ENCODE data around the gene DCLK1. TPM values are rescaled to one million over a fixed set of nuclear protein-coding genes. Genes with fewer than 3 reads are reported as not detected.

DCLK1 gene
- total and polyA plus RNA-seq, 2 donors (not counting 1 experiment from before 2014, with no cell fraction given) = 0.56 to 6.3 TPM

DNA sequence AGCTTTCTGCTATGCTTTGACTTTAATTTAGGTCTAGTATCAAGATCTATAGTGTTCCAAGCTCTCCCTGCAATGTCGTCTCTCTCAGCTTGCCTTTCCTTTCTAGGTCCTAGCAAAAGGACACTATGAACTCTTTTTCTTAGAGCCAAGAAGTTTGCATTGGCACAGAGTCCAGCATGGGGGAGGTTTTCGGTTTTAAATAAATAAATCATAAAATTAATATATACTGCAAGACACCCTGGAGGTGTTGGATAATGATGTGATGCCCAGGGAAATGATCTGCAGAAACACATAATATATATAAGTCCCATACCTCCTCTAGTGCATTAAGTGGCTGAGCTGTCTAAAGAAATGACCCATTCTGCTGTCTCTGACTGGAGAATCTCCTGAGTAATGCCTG lies 338.3 kb downstream of the DCLK1 start:
- Histone ChIP-seq H3K9me3 (ENCODE audit: control insufficient read depth, insufficient read depth, low read depth, low read length) (no peaks in the 10 kb centered on the region), H3K27me3 (ENCODE audit: control insufficient read depth, insufficient read depth, low read length) (no peaks in the 10 kb centered on the region), H3K9ac (ENCODE audit: insufficient read depth, low read length) (no peak overlapping the region), H4K20me1 (ENCODE audit: control insufficient read depth, extremely low read depth, insufficient read depth, low read length) (no peaks in the 10 kb centered on the region), H3K27ac (ENCODE audit: insufficient read depth, low read length) (no peak overlapping the region), H3K79me2 (ENCODE audit: control insufficient read depth, insufficient read depth, low read length) (no peaks in the 10 kb centered on the region), H3K4me2 (ENCODE audit: extremely low read depth, insufficient read depth, low read length) (no peak overlapping the region), H2AFZ (ENCODE audit: low read length) (no peak overlapping the region), H3K4me1 (ENCODE audit: control insufficient read depth, extremely low read depth, insufficient read depth, low read length) (peaks cover 4% of the 10 kb centered on the region), H3K4me3 (replicated peaks in 1 of 4; ENCODE audit: control extremely low read depth in 1 of 4, insufficient read depth in 1 of 4, low read depth in 3 of 4, low read length in 4 of 4) (no peak overlapping the region), H3K36me3 (ENCODE audit: control insufficient read depth, insufficient read depth, low read length) (no peaks in the 10 kb centered on the region)
- TF ChIP-seq, protein P1, sequence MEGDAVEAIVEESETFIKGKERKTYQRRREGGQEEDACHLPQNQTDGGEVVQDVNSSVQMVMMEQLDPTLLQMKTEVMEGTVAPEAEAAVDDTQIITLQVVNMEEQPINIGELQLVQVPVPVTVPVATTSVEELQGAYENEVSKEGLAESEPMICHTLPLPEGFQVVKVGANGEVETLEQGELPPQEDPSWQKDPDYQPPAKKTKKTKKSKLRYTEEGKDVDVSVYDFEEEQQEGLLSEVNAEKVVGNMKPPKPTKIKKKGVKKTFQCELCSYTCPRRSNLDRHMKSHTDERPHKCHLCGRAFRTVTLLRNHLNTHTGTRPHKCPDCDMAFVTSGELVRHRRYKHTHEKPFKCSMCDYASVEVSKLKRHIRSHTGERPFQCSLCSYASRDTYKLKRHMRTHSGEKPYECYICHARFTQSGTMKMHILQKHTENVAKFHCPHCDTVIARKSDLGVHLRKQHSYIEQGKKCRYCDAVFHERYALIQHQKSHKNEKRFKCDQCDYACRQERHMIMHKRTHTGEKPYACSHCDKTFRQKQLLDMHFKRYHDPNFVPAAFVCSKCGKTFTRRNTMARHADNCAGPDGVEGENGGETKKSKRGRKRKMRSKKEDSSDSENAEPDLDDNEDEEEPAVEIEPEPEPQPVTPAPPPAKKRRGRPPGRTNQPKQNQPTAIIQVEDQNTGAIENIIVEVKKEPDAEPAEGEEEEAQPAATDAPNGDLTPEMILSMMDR (conservative IDR thresholded peaks at IDR 0.05 in 1 of 2, IDR thresholded peaks at IDR 0.05 in 1 of 2; ENCODE audit: low read depth in 1 of 2, low read length in 2 of 2) = no peak
- TF ChIP-seq EZH2 (IDR thresholded peaks at IDR 0.05; ENCODE audit: low read length, missing control alignments) = no peak
- no peak for DNase-seq (ENCODE audit: low read depth in 2 of 2)

DNA sequence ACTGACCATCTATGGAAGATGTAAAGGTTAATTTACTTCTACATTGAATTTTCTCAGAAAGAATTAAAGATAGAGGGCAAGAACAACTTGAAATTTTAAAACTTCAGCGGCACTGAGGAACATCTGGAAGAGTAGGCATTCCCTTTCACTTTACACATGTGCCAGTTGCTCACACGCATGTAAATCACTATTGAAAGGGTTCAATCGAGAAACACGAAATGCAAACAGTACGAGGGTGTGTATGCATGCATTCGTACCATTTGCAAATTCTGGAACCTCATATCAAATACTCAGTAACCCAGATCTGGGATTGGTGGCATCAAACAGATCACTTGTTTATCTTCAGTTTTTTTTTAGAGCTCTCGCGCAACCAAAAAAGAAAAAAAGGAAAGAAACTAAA lies 339.2 kb downstream of the DCLK1 start:
- Histone ChIP-seq H3K27me3 (ENCODE audit: control insufficient read depth, insufficient read depth, low read length) (no peaks in the 10 kb centered on the region), H3K27ac (ENCODE audit: insufficient read depth, low read length) (no peak overlapping the region), H4K20me1 (ENCODE audit: control insufficient read depth, extremely low read depth, insufficient read depth, low read length) (no peaks in the 10 kb centered on the region), H3K9me3 (ENCODE audit: control insufficient read depth, insufficient read depth, low read depth, low read length) (no peaks in the 10 kb centered on the region), H3K36me3 (ENCODE audit: control insufficient read depth, insufficient read depth, low read length) (no peaks in the 10 kb centered on the region), H3K79me2 (ENCODE audit: control insufficient read depth, insufficient read depth, low read length) (no peaks in the 10 kb centered on the region), H3K4me3 (replicated peaks in 1 of 4; ENCODE audit: control extremely low read depth in 1 of 4, insufficient read depth in 1 of 4, low read depth in 3 of 4, low read length in 4 of 4) (no peak overlapping the region), H3K4me1 (ENCODE audit: control insufficient read depth, extremely low read depth, insufficient read depth, low read length) (peaks cover 4% of the 10 kb centered on the region), H3K4me2 (ENCODE audit: extremely low read depth, insufficient read depth, low read length) (no peak overlapping the region), H3K9ac (ENCODE audit: insufficient read depth, low read length) (no peak overlapping the region), H2AFZ (ENCODE audit: low read length) (no peak overlapping the region)
- no peak for DNase-seq (ENCODE audit: low read depth in 2 of 2)
- TF ChIP-seq, protein P1 (conservative IDR thresholded peaks at IDR 0.05 in 1 of 2, IDR thresholded peaks at IDR 0.05 in 1 of 2; ENCODE audit: low read depth in 1 of 2, low read length in 2 of 2) = no peak
- no peak for TF ChIP-seq EZH2 (IDR thresholded peaks at IDR 0.05; ENCODE audit: low read length, missing control alignments)

DNA sequence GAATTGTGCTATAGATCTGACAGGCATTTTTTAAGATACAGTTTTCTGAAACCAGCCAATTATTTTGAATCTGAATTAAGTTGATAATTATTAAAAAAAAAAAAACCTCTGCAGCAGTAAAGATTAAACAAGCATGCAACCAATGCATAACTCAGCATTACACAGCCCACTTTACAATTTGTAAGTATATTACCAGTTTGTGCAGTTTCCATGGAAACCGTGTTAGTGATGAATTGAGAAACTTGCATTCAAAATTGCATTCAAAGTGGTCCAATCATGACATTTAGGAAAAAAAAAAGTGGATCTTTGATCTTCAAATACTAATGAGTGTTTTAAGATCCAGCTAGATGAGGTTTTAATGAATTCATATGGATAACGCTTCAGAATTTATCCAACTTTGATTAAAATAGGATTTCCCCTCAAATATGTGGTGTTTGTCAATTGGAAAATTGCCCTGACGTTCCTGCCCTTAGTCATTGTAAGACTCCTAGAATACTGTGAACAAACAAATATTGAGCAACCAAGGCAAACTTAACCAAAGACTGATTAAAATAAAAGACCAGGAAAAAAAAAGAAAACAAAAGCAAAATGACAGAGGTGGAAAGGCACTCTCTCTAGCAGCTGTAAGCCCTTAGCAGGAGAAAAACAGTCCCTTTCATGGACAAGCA lies 339.9 kb downstream of the DCLK1 start:
- no peaks in the 10 kb centered on the region for H3K79me2 ChIP-seq (ENCODE audit: control insufficient read depth, insufficient read depth, low read length)
- peaks cover 4% of the 10 kb centered on the region for H3K4me1 ChIP-seq (ENCODE audit: control insufficient read depth, extremely low read depth, insufficient read depth, low read length)
- H3K9me3 ChIP-seq (ENCODE audit: control insufficient read depth, insufficient read depth, low read depth, low read length) = no peaks in the 10 kb centered on the region
- no peak for TF ChIP-seq EZH2 (IDR thresholded peaks at IDR 0.05; ENCODE audit: low read length, missing control alignments)
- TF ChIP-seq, protein P1 (conservative IDR thresholded peaks at IDR 0.05 in 1 of 2, IDR thresholded peaks at IDR 0.05 in 1 of 2; ENCODE audit: low read depth in 1 of 2, low read length in 2 of 2) = no peak
- H3K4me3 ChIP-seq (replicated peaks in 1 of 4; ENCODE audit: control extremely low read depth in 1 of 4, insufficient read depth in 1 of 4, low read depth in 3 of 4, low read length in 4 of 4) = no peak overlapping the region
- H3K36me3 ChIP-seq (ENCODE audit: control insufficient read depth, insufficient read depth, low read length) = no peaks in the 10 kb centered on the region
- H3K9ac ChIP-seq (ENCODE audit: insufficient read depth, low read length) = no peak overlapping the region
- peak overlapping the region; percentile 11 for H2AFZ ChIP-seq (ENCODE audit: low read length)
- H4K20me1 ChIP-seq (ENCODE audit: control insufficient read depth, extremely low read depth, insufficient read depth, low read length) = no peaks in the 10 kb centered on the region
- H3K27me3 ChIP-seq (ENCODE audit: control insufficient read depth, insufficient read depth, low read length) = no peaks in the 10 kb centered on the region
- DNase-seq (ENCODE audit: low read depth in 2 of 2) = peak; percentile 40 to 54
- no peak overlapping the region for H3K27ac ChIP-seq (ENCODE audit: insufficient read depth, low read length)
- H3K4me2 ChIP-seq (ENCODE audit: extremely low read depth, insufficient read depth, low read length) = no peak overlapping the region
